ENCODE results near the gene KCNH4.
"Not testable (repeated sequence)": the region's sequence is repeated elsewhere in the genome, so short reads cannot be mapped to it uniquely, and the experiment has no call there.

The KCNH4 gene

DNA sequence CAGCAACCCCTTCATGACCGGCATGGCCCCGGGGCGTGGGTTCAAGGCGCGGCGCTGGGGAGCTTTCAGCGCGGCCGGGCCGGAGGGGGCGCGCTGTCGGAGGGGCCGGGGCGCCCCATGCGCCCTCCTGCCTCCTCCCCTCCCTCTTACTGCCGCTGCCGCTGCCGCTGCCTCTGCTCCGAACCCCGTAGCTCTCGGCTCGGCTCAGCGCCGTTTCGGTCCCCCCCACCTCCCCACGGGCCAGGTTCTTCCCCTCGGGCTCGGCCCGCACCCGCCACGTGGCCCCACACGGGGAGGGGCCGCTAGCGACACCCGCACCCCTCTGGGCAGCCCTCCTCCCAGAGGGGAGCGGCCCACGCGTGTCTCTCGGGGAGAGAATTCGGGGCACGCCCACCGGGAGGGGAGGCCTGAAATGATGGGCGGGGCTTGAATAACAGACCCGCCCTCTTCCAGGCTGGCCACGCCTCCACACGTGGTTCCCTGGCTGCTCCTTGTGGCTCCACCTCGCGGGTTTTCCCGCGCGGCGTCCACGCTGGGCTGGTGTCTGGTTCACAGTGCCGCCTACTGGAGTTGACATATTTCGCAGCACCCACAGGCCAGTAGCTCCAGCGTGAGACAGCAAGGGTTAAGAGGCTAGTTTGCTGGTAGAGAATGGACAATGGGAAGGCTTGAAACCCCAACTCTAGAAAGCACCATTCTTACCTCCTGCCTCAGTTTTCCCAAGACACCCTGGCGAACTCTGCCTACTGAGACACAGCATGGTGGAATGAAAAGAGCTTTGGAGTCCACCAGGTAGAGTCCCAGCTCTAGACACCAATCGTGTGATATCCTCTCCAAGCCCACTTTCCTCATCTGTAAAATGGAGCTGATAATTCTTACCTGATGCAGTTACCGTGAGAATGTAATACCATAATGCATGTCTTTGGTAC lies at the start of gene KCNH4:
Gene KCNH4, minus strand, starts transcription at position 221 of the 929 bp plus-strand sequence. Its CDS starts 197 bp downstream, at position 24.
- DNase-seq (ENCODE audit: low read depth) = peak; percentile 89

- DNase-seq (ENCODE audit: low read depth) = no peak
Measured at GRCh38 chr17:42230225-42230624, 49.3 kb upstream of the KCNH4 start.

GRCh38 chr17:42227849-42228700 lies 47.1 kb upstream of the KCNH4 start:
- no peak for DNase-seq (ENCODE audit: low read depth)

DNA sequence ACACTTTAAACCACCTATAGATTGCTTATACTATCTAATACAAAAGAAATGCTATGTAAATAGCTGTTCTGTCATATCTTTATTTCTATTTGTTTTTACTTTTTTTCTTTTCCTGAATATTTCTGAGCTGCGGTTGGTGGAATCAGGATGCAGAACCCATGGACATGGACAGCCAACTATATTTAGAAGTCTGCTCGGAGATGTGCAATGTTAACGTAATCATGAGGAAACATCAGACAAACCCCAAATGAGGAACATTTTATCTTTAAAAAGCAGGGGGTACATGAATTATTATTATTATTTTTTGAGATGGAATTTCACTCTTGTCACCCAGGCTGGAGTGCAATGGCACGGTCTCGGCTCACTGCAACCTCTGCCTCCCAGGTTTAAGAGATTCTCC lies 44.7 kb upstream of the KCNH4 start:
- DNase-seq (ENCODE audit: low read depth) = no peak

DNA sequence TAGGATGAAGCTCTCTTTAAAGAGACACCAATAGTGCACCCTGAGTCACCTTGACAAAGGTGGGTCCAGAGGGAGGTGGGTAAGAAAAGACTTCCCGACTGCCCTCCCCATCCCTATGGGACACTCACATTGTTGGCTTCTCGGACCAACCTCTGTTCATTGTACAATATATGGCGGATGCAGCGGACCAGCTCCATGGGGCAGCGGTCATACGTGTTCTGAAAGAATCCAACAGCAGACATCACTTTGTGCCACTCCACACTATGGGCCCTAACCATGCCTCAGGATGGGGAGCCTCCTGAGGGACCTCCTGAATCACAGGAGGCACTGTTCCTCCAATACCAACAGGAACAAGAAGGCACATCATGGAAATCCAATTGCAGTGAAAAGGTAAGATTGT lies 43.7 kb upstream of the KCNH4 start:
- no peak for DNase-seq (ENCODE audit: low read depth)

DNA sequence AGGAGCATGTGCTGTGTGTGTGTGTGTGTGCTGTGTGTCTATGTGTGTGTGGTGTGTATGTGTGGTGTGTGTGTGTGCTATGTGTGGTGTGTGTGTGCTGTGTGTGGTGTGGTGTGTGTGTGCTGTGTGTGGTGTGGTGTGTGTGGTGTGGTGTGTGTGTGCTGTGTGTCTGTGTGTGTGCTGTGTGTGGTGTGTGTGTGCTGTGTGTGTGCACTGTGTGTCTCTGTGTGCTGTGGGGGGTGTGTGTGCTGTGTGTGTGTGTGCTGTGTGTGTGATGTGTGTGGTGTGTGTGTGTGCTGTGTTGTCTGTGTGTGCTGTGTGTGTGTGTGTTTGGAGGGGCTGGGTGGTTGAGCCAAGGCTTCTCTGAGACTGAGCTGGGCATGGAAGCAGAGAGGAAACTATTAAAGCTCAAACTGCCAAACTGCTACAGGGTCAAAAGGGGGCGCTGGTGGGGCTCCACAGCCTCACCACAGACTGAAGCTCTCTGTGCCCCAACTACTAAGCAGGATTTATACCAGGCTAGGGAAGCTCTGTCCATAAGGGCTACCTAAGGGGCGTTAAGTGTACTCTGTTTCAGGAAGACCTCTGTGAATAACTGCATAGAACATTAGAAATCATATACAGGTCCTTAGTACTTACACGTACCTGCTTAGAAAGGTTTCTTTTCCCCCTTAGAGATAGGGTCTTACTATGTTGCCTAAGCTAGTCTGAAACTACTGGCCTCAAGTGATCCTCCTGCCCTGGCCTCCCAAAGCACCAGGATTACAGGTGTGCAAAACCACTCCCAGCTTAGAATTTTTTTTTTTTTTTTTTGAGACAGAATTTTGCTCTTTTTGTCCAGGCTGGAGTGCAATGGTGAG lies 41.2 kb upstream of the KCNH4 start:
- no peak for DNase-seq (ENCODE audit: low read depth)

DNA sequence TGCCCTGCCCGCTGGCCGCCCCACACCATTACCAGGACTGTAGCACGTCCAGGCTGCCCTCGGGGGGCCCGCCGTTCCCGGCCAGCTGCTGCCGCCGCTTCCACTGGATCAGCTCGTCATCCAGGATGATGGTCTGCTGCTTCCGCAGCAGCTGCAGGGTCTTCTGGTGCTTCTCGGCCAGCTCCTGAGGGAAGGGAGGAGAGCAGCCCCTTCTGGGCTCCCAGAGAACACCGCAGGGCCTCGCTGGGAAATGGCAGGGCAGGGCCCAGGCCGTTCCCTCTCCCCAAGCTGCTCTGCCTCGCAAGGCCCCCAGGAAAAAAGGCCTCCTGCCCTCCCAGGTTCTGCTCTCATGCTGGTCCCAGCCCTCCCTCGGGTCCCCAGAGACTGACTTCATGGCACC lies 38.3 kb upstream of the KCNH4 start:
- not testable (repeated sequence) for DNase-seq (ENCODE audit: low read depth)

GRCh38 chr17:42214156-42214555 lies 33.2 kb upstream of the KCNH4 start:
- DNase-seq (ENCODE audit: low read depth) = no peak

DNA sequence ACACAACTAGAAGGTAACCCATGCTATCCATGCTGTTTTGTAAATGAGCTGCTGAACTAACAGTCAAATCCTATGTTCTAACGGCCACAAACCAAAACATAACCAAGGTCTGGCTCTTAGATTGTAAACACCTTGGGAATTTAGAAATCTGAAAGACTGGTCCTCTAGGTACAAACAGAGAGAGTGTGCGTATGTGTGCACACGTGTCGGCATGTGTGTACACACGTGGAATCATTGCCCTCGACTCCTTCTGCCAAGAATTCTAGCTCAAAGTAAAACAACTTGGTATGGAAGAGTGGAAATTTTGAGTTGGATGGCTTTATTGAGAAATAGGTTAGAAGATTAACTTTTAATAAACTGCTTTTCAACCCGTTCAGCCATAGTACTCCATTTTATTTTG lies 31.4 kb upstream of the KCNH4 start:
- no peak for DNase-seq (ENCODE audit: low read depth)

GRCh38 chr17:42211921-42212341 lies 31.0 kb upstream of the KCNH4 start:
- DNase-seq (ENCODE audit: low read depth) = not testable (repeated sequence)

DNA sequence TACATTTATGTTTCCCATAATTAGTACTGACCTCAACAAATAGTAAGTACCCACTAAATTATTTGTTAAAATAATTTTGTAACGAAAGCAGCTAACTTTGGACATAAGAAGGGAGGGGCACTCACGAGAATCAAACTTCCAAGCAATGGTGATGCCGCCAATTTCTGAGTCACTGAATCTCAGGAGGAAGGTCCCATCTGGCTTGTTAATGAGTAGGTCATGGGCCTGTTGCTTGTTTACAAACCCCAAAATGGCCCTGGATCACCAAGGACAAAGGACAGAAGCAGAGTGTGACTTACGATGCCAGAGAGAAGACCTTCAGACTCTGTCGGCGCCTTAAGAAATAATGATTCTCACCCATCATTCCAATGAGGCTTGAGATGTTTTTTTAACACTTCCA lies 29.1 kb upstream of the KCNH4 start:
- no peak for DNase-seq (ENCODE audit: low read depth)

DNA sequence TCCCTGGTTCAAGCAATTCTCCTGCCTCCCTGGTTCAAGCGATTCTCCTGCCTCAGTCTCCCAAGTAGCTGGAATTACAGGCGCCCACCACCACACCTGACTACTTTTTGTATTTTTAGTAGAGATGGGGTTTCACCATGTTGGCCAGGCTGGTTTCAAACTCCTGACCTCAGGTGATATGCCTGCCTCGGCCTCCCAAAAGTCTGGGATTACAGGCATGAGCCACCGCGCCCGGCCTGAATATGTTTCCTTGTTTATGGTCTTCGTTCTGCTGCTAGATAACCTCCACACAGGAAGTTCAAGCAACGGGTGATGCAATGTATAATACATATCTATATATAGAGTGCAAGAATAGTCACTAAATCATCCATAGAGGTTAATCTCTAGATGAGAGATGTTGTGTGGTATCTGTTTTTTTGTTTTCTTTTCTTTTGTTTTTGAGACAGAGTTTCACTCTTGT lies 25.2 kb upstream of the KCNH4 start:
- DNase-seq (ENCODE audit: low read depth) = not testable (repeated sequence)

GRCh38 chr17:42203354-42203753 lies 22.4 kb upstream of the KCNH4 start:
- DNase-seq (ENCODE audit: low read depth) = no peak

- DNase-seq (ENCODE audit: low read depth) = no peak
Measured at GRCh38 chr17:42202696-42203095, 21.8 kb upstream of the KCNH4 start.

DNA sequence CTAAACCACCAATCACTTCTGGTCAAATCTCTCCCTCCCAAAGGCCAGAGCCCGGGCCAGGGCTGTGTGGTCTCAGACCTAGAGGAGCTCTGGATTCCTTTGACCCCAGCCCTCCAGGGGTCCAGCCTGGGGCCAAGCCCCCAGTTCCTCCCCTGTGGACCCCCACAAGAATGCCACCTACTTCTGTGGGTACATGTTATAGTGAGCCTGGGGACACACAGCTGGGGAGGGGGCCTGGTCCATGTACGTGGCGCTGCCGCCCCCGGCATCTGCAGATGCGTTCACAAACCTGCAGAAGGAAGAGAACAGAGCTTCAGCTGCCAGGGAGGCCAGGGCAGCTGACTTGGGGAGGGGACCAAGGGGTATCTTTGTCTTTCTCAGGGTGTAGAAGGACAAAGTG lies 21.2 kb upstream of the KCNH4 start:
- no peak for DNase-seq (ENCODE audit: low read depth)

- no peak for DNase-seq (ENCODE audit: low read depth)
Measured at GRCh38 chr17:42201458-42201772, 20.5 kb upstream of the KCNH4 start.

GRCh38 chr17:42200706-42201457 lies 19.9 kb upstream of the KCNH4 start:
- DNase-seq (ENCODE audit: low read depth) = no peak

DNA sequence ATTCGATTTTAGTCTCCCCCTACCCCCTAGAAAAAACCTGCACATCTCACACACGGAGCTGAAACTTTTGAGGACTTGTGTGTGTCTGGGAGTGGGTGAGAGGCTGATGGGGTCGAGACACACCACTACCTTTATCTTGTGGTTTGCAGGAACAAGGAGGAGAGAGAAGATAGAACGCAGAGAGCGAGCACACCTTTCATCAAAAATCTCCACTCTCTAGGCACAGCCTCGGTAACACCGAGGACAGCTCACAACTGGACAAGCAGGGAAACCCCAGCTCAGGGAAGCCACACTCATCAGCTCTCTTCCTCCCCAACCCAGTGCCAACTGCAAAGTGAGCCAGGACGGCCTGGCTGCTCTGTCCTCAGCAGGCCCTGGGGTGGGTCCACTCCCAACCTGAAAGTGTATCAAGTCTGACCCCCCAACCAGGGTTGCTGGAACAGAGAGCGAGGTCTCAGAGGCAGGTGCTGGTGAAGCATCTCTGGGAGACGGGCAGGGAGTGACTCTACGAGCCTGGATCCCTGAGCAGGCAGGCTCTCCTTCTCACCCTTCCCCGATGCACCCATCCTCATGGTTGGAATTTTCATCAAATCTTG lies 18.6 kb upstream of the KCNH4 start:
- DNase-seq (ENCODE audit: low read depth) = no peak

DNA sequence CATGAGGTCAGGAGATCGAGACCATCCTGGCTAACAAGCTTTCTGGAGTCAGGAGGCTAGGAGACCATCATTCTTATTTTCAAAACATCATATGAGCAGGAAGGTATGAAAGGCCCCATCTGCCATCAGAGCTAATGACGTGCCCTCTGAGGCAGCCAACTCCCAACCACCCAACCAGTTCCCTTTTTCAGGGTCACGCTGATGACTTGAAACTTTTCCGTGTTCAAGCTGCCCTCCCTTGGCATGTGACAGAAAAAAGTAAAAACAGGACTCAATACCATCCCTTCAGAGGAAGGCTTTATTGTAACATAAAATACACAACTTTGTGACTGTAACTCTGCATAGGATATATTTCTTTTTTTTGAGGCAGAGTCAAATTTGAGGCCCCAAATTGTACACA lies 18.0 kb upstream of the KCNH4 start:
- DNase-seq (ENCODE audit: low read depth) = no peak

- no peak for DNase-seq (ENCODE audit: low read depth)
Measured at GRCh38 chr17:42197564-42198156, 16.7 kb upstream of the KCNH4 start.
